ENCODE measurements around the gene DDAH1.

DDAH1 gene

GRCh38 chr1:85323770-85324169 is 141.2 kb downstream of the DDAH1 start:
- no peak for DNase-seq

GRCh38 chr1:85322655-85323054 is 142.3 kb downstream of the DDAH1 start:
- no peak for DNase-seq

- no peak for DNase-seq
These were observed 143.6 kb downstream of the DDAH1 start for GRCh38 chr1:85321237-85321964.

GRCh38 chr1:85320371-85321131 is 144.4 kb downstream of the DDAH1 start:
- no peak for DNase-seq

- no peak for DNase-seq
These were observed 145.0 kb downstream of the DDAH1 start for GRCh38 chr1:85319931-85320330.

- no peak for DNase-seq
These were observed 145.5 kb downstream of the DDAH1 start for GRCh38 chr1:85319491-85319890.

GRCh38 chr1:85318217-85318616 is 146.7 kb downstream of the DDAH1 start:
- no peak for DNase-seq

- no peak for DNase-seq
These were observed 147.4 kb downstream of the DDAH1 start for GRCh38 chr1:85317560-85317959.

GRCh38 chr1:85316321-85316720 is 148.6 kb downstream of the DDAH1 start:
- DNase-seq, result no peak

GRCh38 chr1:85315789-85316188 is 149.2 kb downstream of the DDAH1 start:
- no peak for DNase-seq

- no peak for DNase-seq
These were observed 150.2 kb downstream of the DDAH1 start for GRCh38 chr1:85314726-85315125.

- no peak for DNase-seq
These were observed 150.9 kb downstream of the DDAH1 start for GRCh38 chr1:85313888-85314696.

- DNase-seq, result no peak
These were observed 153.1 kb downstream of the DDAH1 start for GRCh38 chr1:85311818-85312217.

- DNase-seq, result no peak
These were observed 156.1 kb downstream of the DDAH1 start for GRCh38 chr1:85308833-85309350.

GRCh38 chr1:85307987-85308832 is 156.7 kb downstream of the DDAH1 start:
- peak; percentile 8 for DNase-seq

GRCh38 chr1:85306236-85306635 is 158.7 kb downstream of the DDAH1 start:
- DNase-seq, result no peak

GRCh38 chr1:85303440-85304162 is 161.4 kb downstream of the DDAH1 start:
- no peak for DNase-seq

- no peak for DNase-seq
These were observed 164.8 kb downstream of the DDAH1 start for GRCh38 chr1:85300140-85300539.

GRCh38 chr1:85297855-85298629 is 166.9 kb downstream of the DDAH1 start:
- DNase-seq, result no peak

- DNase-seq, result no peak
These were observed 167.5 kb downstream of the DDAH1 start for GRCh38 chr1:85297538-85297854.

GRCh38 chr1:85296980-85297379 is 168.0 kb downstream of the DDAH1 start:
- DNase-seq, result no peak
